ENCODE data around the gene CFAP69. TPM values are rescaled to one million over a fixed set of nuclear protein-coding genes. Genes with fewer than 3 reads are reported as not detected.

CFAP69 gene, protein sequence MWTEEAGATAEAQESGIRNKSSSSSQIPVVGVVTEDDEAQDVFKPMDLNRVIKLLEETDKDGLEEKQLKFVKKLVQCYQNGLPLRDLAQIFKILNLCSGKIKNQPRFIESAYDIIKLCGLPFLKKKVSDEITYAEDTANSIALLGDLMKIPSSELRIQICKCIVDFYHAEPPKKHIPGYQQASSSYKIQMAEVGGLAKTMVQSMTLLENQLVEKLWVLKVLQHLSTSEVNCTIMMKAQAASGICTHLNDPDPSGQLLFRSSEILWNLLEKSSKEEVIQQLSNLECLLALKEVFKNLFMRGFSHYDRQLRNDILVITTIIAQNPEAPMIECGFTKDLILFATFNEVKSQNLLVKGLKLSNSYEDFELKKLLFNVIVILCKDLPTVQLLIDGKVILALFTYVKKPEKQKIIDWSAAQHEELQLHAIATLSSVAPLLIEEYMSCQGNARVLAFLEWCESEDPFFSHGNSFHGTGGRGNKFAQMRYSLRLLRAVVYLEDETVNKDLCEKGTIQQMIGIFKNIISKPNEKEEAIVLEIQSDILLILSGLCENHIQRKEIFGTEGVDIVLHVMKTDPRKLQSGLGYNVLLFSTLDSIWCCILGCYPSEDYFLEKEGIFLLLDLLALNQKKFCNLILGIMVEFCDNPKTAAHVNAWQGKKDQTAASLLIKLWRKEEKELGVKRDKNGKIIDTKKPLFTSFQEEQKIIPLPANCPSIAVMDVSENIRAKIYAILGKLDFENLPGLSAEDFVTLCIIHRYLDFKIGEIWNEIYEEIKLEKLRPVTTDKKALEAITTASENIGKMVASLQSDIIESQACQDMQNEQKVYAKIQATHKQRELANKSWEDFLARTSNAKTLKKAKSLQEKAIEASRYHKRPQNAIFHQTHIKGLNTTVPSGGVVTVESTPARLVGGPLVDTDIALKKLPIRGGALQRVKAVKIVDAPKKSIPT
- total RNA-seq (2014; rRNA removed; shearing (Covaris generic)): 2.3 and 2.5 TPM in 2 replicates
- polyA plus RNA-seq (2015; cell fraction: cytosol; rRNA removed): 1.1 and 2.2 TPM in 2 replicates
- 9.2 and 9.8 TPM in 2 replicates for polyA plus RNA-seq (2015; cell fraction: nucleus; rRNA removed)

GRCh38 chr7:90244909-90245851 is at the start of gene CFAP69:
CFAP69 (plus strand) TSS chr7:90245174; CDS start chr7:90245425, 251 bp downstream.
- peak; percentile 80 for DNase-seq (ENCODE audit: low read depth)

- DNase-seq (ENCODE audit: low read depth): no peak
Observed at GRCh38 chr7:90201500-90202195, 43.3 kb upstream of the CFAP69 start.

- no peak for DNase-seq (ENCODE audit: low read depth)
Observed at GRCh38 chr7:90207956-90208355, 37.0 kb upstream of the CFAP69 start.

- DNase-seq (ENCODE audit: low read depth): no peak
Observed at GRCh38 chr7:90209776-90210175, 35.2 kb upstream of the CFAP69 start.

DNA sequence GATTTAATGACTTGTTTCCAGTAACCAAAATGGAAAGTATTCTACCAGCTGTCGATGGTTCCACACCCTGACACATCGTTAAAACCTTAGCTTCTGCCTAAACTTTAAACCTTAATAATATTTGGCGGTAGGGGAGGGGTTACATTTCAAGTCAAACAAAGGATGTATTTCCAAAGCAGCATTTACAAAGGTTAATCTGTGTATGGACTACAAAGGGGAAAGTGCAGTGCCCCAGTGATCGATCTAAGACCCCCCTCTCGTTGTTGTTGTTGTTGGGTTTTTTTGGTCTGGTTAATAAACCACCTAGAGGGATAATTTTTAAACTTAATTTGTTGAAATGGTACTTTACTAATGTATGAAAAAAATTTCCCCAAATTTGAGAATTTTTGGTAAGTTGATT is 34.5 kb upstream of the CFAP69 start:
- DNase-seq (ENCODE audit: low read depth): no peak

DNA sequence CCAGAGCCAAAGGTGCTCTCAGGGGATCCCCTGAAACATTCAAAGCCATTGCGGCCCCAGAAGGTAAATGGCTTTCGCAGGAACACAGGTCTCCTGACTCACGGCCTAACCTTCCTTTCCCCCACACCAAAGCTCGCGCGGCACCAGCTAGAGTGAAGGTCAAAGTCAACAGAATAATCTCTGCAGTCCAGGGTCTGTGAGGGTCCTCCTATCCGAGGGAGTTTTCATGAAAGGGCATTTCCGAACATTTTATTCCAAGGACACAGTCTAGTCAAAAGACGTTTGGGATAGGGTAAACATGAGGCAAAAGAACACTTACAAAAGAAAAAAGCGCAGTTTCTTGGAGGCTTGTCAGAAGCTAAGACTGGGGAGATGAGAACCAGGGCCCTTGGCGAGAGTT is 34.0 kb upstream of the CFAP69 start:
- DNase-seq (ENCODE audit: low read depth): no peak

GRCh38 chr7:90211391-90212148 is 33.4 kb upstream of the CFAP69 start, which contains the start of gene STEAP2:
STEAP2 (plus strand) TSS chr7:90211740; CDS start chr7:90225083, 13,343 bp downstream.
- peak; percentile 94 for DNase-seq (ENCODE audit: low read depth)

- peak; percentile 15 for DNase-seq (ENCODE audit: low read depth)
Observed at GRCh38 chr7:90212149-90212495, 32.9 kb upstream of the CFAP69 start.

DNA sequence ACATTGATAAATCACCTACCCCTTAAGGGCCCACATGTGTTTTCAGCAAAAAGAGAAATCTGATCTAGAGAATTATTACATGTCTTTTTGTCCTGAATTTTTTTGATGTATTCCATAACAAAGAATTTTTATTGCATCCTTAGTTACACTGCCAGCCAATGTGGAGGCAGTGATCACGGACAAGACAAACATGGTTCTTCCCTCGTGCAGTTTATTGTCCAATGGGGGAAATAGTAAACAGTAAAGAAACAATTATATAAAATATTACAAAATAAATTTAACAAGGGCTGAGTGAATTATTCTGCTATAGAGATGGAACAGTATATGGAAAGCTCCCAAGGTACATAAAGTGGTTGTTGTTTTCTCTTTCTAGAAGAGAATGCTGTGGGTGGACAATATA is 31.5 kb upstream of the CFAP69 start:
- DNase-seq (ENCODE audit: low read depth): no peak

DNA sequence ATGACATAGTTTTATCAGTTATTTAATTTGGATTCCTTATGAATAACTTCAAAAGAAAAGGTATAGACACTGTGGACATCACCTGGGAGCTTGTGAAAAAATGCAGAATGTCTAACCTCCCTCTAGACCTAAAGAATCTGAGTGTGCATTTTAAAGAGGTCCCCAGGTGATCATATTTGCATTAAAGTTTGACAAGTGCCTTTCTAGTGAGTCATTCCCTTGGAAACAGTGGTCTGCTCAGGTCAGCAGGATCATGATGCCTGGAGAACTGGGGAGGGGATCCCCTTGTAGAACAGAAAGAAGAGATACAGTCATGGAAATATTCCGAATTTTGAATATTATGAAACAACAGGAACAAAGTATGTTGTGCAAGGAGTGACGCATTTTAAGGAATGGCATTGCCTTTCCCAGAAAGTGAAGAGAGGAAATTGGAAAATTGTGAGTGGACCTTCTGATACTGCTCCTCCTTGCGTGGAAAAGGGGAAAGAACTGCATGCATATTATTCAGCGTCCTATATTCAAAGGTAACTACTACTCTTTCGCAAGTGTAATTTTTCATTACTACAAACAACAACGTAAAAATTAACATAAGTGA is 28.8 kb upstream of the CFAP69 start:
- no peak for DNase-seq (ENCODE audit: low read depth)

- DNase-seq (ENCODE audit: low read depth): no peak
Observed at GRCh38 chr7:90216771-90217170, 28.2 kb upstream of the CFAP69 start.

DNA sequence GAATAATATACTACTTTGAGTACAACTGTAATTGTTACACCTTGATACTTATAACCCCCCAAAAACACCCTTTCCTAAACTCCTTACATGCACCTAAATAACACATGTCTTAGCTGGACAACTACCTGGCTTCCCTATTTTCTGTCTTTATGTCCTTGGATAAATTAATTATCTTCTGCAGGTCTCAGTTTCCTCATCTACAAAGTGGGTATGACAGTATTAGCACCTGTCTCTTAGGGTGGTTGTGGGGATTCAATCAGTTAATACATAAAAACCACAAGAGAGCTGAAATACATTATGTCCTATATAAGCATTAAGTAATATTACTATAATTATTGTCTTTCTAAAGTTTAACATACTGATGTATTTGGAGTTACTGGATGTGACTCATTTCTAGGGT is 22.6 kb upstream of the CFAP69 start:
- DNase-seq (ENCODE audit: low read depth): no peak

GRCh38 chr7:90222811-90223725 is 21.9 kb upstream of the CFAP69 start:
- DNase-seq (ENCODE audit: low read depth): peak; percentile 77

- no peak for DNase-seq (ENCODE audit: low read depth)
Observed at GRCh38 chr7:90224195-90224594, 20.8 kb upstream of the CFAP69 start.

DNA sequence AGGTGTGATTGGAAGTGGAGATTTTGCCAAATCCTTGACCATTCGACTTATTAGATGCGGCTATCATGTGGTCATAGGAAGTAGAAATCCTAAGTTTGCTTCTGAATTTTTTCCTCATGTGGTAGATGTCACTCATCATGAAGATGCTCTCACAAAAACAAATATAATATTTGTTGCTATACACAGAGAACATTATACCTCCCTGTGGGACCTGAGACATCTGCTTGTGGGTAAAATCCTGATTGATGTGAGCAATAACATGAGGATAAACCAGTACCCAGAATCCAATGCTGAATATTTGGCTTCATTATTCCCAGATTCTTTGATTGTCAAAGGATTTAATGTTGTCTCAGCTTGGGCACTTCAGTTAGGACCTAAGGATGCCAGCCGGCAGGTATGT is 19.8 kb upstream of the CFAP69 start:
- no peak for DNase-seq (ENCODE audit: low read depth)

DNA sequence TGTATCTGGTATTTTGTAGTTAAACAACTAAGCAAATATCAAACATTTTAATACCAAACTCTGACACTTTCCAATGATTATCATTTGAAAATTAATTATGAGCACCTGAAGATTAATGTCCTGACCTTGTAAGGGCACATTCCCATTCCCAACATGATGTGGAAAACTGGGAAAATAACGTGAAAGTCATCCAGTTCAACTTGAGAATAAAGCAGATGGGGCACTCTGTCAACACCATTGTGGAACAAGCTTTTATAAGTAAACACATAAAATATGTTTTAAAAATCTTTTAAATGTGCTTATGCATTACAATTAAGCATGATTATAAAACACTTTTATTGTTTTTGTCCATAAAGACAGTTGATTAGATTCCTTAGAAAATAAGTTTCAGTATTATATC is 19.4 kb upstream of the CFAP69 start:
- no peak for DNase-seq (ENCODE audit: low read depth)

DNA sequence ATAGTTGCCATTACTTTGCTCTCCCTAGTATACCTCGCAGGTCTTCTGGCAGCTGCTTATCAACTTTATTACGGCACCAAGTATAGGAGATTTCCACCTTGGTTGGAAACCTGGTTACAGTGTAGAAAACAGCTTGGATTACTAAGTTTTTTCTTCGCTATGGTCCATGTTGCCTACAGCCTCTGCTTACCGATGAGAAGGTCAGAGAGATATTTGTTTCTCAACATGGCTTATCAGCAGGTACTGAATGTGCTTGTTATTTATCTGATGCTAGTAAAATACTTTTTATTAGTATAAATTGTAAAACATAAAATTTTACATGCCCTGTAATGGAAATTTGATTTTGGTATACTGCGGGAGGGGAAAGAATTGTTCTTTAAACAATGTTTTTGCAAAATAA is 17.7 kb upstream of the CFAP69 start:
- DNase-seq (ENCODE audit: low read depth): no peak

GRCh38 chr7:90229682-90230081 is 15.3 kb upstream of the CFAP69 start:
- no peak for DNase-seq (ENCODE audit: low read depth)

Data from HT1080 (cell line).